Activated CD4-positive, alpha-beta T cell treated with anti-CD3 and anti-CD28 coated beads for 24 hours (primary cell): ENCODE results near the gene CHKA.

Experiments used
- DNase-seq, 2 donors: peaks; one replicate each; pipeline ENCODE4 v3.0.0-alpha.2; 2020; ENCODE audit warnings: low read depth in 2 of 2

The CHKA gene

GRCh38 chr11:68044898-68045351 lies 76.3 kb downstream of the CHKA start:
- no peak for DNase-seq

- no peak for DNase-seq
Observed at GRCh38 chr11:68044145-68044813, 76.9 kb downstream of the CHKA start.

- no peak for DNase-seq
Observed at GRCh38 chr11:68043349-68044144, 77.6 kb downstream of the CHKA start.

- no peak for DNase-seq
Observed at GRCh38 chr11:68043029-68043348, 78.2 kb downstream of the CHKA start.

GRCh38 chr11:68042219-68043028 lies 78.8 kb downstream of the CHKA start:
- no peak for DNase-seq

- no peak for DNase-seq
Observed at GRCh38 chr11:68041617-68042218, 79.5 kb downstream of the CHKA start.

GRCh38 chr11:68040957-68041591 lies 80.1 kb downstream of the CHKA start:
- no peak for DNase-seq

- peak in 1 of 2 donors; percentile 38 for DNase-seq
Observed at GRCh38 chr11:68040101-68040956, 80.9 kb downstream of the CHKA start.

- no peak for DNase-seq
Observed at GRCh38 chr11:68039526-68040086, 81.6 kb downstream of the CHKA start.

- peak; percentile 52 to 65 for DNase-seq
Observed at GRCh38 chr11:68038718-68039525, 82.3 kb downstream of the CHKA start, which contains the start of gene TCIRG1. Gene TCIRG1 (plus strand): TSS chr11:68039025. CDS start chr11:68041272, 2,247 bp downstream.

- no peak for DNase-seq
Observed at GRCh38 chr11:68038226-68038717, 82.9 kb downstream of the CHKA start.

- no peak for DNase-seq
Observed at GRCh38 chr11:68037411-68038225, 83.6 kb downstream of the CHKA start.

GRCh38 chr11:68036717-68037239 lies 84.4 kb downstream of the CHKA start:
- no peak for DNase-seq

GRCh38 chr11:68036141-68036716 lies 85.0 kb downstream of the CHKA start:
- no peak for DNase-seq

GRCh38 chr11:68035266-68035876 lies 85.8 kb downstream of the CHKA start:
- DNase-seq, result no peak

- no peak for DNase-seq
Observed at GRCh38 chr11:68033708-68034045, 87.5 kb downstream of the CHKA start.

GRCh38 chr11:68032997-68033707 lies 88.0 kb downstream of the CHKA start:
- no peak for DNase-seq
